Parathyroid adenoma (tissue), 2 donors: Measurements from ENCODE around the gene PRKAR1B.

ENCODE experiments used
- H2AFZ ChIP-seq: fragments of 300-600 bp; sonication (generic); one replicate; pipeline ENCODE4 v1.7.0; 2017; ENCODE audit warnings: antibody characterized with exemption, mild to moderate bottlenecking
- H3K27ac ChIP-seq: fragments of 300-600 bp; sonication (generic); one replicate; pipeline ENCODE4 v1.7.0; 2017
- H3K27me3 ChIP-seq: fragments of 300-600 bp; sonication (generic); one replicate; pipeline ENCODE4 v1.7.0; 2017; ENCODE audit warnings: low read length; ENCODE audit not compliant: control insufficient read depth, insufficient read depth
- H3K36me3 ChIP-seq: fragments of 300-600 bp; sonication (generic); one replicate; pipeline ENCODE4 v1.7.0; 2017; ENCODE audit warnings: low read length; ENCODE audit not compliant: control insufficient read depth, insufficient read depth
- H3K4me1 ChIP-seq: fragments of 300-600 bp; sonication (generic); one replicate; pipeline ENCODE4 v1.7.0; 2017; ENCODE audit warnings: control low read depth
- H3K4me2 ChIP-seq: fragments of 300-600 bp; sonication (generic); one replicate; pipeline ENCODE4 v1.7.0; 2017; ENCODE audit warnings: low read length
- H3K4me3 ChIP-seq: fragments of 300-600 bp; sonication (generic); one replicate; pipeline ENCODE4 v1.7.0; 2017; ENCODE audit warnings: low read depth, low read length
- H3K79me2 ChIP-seq: fragments of 300-600 bp; sonication (generic); one replicate; pipeline ENCODE4 v1.7.0; 2017; ENCODE audit warnings: control low read depth
- H3K9ac ChIP-seq: fragments of 300-600 bp; sonication (generic); one replicate; pipeline ENCODE4 v1.7.0; 2017; ENCODE audit warnings: mild to moderate bottlenecking
- H3K9me3 ChIP-seq: fragments of 300-600 bp; sonication (generic); one replicate; pipeline ENCODE4 v1.7.0; 2017; ENCODE audit warnings: low read length; ENCODE audit not compliant: control insufficient read depth
- TF ChIP-seq, protein P1 (sequence below): fragments of 300-600 bp; sonication (generic); IDR thresholded peaks from one replicate; pipeline ENCODE4 v1.7.0; 2017; ENCODE audit warnings: antibody characterized with exemption, mild to moderate bottlenecking
- donor health status: primary hyperparathyroidism.

Gene PRKAR1B

DNA sequence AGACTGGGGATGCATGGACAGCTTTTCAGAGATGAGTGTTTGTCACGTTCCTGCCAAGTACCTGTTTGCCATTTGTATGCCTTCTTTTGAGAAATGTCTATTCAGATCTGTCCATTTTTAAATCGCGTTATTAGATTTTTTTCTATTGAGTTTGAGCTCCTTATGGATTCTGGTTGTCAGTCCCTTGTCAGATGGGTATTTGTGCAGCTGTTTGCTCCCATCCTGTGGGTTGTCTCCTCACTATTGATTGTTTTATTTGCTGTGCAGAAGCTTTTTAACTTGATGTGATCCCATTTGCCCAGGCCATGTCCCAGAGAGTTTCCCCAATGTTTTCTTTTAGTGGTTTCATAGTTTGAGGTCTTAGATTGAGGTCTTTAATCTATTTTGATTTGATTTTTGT is 5.5 kb upstream of the PRKAR1B start:
- H3K4me1 ChIP-seq = peaks cover 6% of the 10 kb centered on the region
- peaks cover 16% of the 10 kb centered on the region for H3K79me2 ChIP-seq
- no peak overlapping the region for H2AFZ ChIP-seq
- no peak overlapping the region for H3K4me2 ChIP-seq
- H3K27ac ChIP-seq = no peak overlapping the region
- no peak overlapping the region for H3K9ac ChIP-seq
- no peaks in the 10 kb centered on the region for H3K9me3 ChIP-seq
- TF ChIP-seq, protein P1, sequence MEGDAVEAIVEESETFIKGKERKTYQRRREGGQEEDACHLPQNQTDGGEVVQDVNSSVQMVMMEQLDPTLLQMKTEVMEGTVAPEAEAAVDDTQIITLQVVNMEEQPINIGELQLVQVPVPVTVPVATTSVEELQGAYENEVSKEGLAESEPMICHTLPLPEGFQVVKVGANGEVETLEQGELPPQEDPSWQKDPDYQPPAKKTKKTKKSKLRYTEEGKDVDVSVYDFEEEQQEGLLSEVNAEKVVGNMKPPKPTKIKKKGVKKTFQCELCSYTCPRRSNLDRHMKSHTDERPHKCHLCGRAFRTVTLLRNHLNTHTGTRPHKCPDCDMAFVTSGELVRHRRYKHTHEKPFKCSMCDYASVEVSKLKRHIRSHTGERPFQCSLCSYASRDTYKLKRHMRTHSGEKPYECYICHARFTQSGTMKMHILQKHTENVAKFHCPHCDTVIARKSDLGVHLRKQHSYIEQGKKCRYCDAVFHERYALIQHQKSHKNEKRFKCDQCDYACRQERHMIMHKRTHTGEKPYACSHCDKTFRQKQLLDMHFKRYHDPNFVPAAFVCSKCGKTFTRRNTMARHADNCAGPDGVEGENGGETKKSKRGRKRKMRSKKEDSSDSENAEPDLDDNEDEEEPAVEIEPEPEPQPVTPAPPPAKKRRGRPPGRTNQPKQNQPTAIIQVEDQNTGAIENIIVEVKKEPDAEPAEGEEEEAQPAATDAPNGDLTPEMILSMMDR = no peak
- H3K4me3 ChIP-seq = no peak overlapping the region
- H3K27me3 ChIP-seq = no peaks in the 10 kb centered on the region
- H3K36me3 ChIP-seq = no peaks in the 10 kb centered on the region

DNA sequence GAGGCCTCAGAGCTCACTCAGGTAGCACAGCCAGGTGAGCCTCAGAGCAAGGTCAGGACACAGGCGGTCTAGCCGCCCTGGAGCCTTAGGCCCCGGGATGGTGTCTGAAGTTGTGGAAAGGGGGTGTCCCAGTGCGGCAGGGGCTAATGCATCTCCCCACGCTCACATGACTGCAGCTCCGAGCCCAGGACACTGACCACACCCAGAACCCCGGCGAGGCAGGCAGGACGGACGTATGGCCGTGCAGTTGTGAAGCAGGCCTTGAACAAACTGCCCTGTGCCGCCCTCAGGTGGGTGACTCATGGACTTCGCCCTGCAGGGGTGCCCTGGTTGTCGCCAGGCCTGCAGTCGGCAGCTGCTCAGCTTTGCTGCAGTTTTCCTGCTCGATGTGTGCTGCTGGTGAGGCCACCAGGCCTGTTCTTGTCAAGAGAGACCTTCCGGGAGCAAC is 5.0 kb upstream of the PRKAR1B start:
- H2AFZ ChIP-seq = no peak overlapping the region
- H3K4me1 ChIP-seq = peaks cover 6% of the 10 kb centered on the region
- H3K27ac ChIP-seq = no peak overlapping the region
- H3K9ac ChIP-seq = no peak overlapping the region
- H3K27me3 ChIP-seq = no peaks in the 10 kb centered on the region
- no peaks in the 10 kb centered on the region for H3K9me3 ChIP-seq
- no peak overlapping the region for H3K4me2 ChIP-seq
- TF ChIP-seq, protein P1 = no peak
- no peak overlapping the region for H3K4me3 ChIP-seq
- no peaks in the 10 kb centered on the region for H3K36me3 ChIP-seq
- H3K79me2 ChIP-seq = peaks cover 16% of the 10 kb centered on the region

DNA sequence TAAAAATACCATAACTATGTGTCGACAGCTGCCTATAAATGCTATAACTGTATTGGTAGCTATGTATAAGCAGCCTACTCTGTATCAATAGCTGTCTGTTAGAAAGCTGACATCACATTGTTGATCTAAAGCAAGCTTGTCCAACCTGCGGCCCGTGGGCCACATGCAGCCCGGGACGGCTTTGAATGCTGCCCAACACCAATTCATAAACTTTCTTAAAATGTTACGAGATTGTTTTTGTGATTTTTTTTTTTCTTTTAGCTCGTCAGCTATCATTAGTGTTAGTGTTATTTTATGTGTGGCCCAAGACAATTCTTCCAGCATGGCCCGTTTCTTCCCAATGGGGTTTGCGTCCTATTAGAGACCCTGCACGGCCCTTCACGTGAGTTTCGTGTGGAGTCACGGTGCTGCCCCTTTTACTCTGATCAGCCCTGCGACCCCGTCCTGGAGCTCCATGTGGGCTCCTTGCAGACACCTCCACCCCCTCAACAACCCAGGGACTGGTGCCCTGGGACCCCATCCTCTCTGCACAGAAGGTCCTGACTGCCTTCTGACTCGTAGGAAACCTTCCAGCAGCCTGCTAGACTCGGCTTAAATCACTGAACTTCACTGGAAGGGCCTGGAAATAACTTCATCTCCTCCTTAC is 4.5 kb upstream of the PRKAR1B start:
- Histone ChIP-seq H3K36me3 (no peaks in the 10 kb centered on the region), H3K79me2 (peaks cover 16% of the 10 kb centered on the region), H3K27ac (no peak overlapping the region), H2AFZ (no peak overlapping the region), H3K4me1 (peaks cover 6% of the 10 kb centered on the region), H3K4me3 (no peak overlapping the region), H3K27me3 (no peaks in the 10 kb centered on the region), H3K9me3 (no peaks in the 10 kb centered on the region), H3K4me2 (no peak overlapping the region), H3K9ac (no peak overlapping the region)
- TF ChIP-seq, protein P1 = no peak

DNA sequence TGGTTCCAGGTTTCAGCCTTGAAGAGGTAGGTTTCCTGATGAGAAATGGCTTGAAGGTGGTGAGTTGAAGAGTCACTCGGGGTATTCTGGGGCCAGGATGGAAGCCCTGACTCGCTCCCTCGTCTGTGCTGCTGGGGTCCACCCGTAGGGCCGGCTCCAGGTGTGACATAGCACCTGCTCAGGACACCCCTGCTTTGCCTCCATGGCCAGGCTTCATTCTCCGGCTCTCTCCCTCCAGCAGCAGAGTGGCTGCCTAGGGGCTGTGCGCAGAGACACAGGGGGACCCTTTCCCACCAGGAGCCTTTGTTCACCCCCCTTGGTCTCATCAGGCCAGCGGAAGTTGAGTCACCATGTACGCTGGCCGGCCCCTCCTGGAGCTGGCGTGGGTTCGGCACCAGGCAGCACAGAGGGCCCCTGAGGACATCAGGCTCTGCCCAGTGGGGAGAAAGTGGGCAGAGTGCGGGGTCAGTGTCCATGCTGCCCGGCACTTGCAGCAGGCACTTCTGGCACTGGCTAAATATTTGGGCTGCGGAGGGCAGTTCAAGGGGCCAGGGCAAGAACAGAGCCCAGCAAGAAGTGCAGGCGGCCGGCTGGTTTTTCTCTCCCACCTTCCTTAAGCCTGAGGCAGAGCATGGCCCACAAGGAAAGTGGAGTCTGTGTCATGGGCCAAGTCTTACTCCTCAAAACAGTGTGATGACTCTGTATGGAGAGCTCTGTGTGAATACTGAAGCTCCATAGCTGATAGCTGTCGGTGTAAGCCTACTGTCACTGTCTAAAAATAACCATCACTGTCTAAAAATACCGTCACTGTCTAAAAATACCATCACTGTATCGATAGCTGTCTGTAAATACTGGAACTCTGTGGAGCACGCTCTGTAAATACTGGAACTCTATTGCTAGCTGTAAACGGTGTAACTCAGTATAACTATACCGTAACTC is 3.7 kb upstream of the PRKAR1B start:
- Histone ChIP-seq H3K27me3 (no peaks in the 10 kb centered on the region), H3K27ac (no peak overlapping the region), H3K79me2 (peaks cover 19% of the 10 kb centered on the region), H3K9ac (no peak overlapping the region), H3K4me3 (no peak overlapping the region), H3K4me2 (no peak overlapping the region), H3K9me3 (no peaks in the 10 kb centered on the region), H3K4me1 (peaks cover 6% of the 10 kb centered on the region), H3K36me3 (no peaks in the 10 kb centered on the region), H2AFZ (no peak overlapping the region)
- TF ChIP-seq, protein P1 = no peak
